Measurements from ENCODE around the gene GNAT1.

DNA sequence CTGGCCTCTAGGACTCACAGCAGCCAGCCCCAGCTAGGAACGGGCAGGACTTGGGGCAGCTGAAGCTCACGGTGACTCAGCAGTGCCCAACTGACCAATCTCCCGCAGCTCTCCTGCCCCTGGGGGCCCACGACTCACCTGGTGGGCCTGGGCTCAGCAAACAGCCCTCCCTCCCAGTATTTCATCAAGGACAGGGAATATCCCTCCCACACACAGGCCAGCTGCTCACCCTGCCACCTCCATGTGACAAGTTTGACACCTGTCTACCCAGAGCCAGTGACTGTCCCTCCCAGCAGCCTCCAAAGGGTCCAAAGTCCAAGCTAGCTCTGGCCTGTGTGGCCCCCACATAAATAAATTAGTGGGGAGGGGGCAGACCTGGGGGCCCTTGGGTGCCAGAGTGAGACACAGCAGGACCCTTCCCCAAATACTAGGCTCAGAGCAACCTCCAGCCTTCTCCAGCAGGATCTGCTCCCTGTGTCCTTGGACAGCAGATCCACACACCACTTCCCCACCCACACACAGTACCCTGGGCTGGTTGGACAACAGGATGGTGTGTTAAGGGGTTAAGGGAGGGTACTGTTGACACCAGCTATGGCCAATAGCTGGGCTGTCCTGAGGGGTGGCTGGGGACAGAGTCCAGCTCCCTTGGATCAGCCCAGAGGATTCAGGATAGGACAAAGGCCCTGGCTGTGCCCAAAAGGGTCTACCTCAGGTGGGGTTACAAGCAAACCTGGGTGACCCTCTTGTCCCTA, 4.3 kb downstream of the GNAT1 start:
- TF ChIP-seq, protein P1, sequence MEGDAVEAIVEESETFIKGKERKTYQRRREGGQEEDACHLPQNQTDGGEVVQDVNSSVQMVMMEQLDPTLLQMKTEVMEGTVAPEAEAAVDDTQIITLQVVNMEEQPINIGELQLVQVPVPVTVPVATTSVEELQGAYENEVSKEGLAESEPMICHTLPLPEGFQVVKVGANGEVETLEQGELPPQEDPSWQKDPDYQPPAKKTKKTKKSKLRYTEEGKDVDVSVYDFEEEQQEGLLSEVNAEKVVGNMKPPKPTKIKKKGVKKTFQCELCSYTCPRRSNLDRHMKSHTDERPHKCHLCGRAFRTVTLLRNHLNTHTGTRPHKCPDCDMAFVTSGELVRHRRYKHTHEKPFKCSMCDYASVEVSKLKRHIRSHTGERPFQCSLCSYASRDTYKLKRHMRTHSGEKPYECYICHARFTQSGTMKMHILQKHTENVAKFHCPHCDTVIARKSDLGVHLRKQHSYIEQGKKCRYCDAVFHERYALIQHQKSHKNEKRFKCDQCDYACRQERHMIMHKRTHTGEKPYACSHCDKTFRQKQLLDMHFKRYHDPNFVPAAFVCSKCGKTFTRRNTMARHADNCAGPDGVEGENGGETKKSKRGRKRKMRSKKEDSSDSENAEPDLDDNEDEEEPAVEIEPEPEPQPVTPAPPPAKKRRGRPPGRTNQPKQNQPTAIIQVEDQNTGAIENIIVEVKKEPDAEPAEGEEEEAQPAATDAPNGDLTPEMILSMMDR (IDR thresholded peaks at IDR 0.05) = no peak
- no peak for TF ChIP-seq POLR2A (IDR thresholded peaks at IDR 0.05)

Measured in breast epithelium (tissue), 3 donors.